Measurements from ENCODE around the gene FARP2.

FARP2 gene

DNA sequence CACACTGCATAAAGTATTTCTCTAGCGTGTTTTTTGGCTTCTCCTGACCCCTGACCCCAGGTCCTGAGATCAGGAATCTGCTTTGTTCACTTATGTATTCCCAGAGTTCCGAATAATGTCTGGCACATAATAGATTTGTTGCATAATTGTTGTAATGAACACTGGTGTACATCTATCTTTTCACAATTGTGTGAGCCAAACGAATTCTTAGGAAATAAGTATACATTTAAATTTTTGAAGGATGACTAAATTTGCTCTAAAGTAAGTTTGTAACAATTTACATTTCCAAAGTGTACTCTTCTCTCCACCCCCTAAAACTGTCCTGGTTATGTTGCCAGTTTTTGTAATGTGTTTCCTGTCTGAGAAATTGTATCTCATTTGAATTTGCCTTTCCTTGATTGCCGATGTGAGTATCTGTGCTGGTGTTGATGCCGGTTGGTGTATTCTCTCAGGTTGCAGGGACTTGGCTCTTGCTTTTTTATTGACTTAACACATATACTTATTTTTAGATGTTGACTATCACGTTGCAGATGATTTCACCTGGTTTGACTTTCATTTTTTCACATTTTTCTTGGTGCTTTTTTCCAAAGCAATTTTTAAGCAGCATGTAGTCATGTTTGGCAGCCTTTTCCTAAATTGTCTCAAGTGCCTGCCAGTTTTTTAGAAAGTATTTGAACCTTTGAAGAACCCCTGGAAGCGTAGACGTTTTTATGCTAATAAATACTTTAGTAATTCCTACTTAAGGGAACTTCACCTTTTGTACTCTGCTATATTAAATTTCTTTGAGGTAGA is 16.1 kb upstream of the FARP2 start:
- DNase-seq (ENCODE audit: low spot score) = no peak
- in situ Hi-C loops (cut with MboI; ENCODE audit: low sequenced_read_pairs, unreplicated experiment) = no loop called here
- TF ChIP-seq, protein P1, sequence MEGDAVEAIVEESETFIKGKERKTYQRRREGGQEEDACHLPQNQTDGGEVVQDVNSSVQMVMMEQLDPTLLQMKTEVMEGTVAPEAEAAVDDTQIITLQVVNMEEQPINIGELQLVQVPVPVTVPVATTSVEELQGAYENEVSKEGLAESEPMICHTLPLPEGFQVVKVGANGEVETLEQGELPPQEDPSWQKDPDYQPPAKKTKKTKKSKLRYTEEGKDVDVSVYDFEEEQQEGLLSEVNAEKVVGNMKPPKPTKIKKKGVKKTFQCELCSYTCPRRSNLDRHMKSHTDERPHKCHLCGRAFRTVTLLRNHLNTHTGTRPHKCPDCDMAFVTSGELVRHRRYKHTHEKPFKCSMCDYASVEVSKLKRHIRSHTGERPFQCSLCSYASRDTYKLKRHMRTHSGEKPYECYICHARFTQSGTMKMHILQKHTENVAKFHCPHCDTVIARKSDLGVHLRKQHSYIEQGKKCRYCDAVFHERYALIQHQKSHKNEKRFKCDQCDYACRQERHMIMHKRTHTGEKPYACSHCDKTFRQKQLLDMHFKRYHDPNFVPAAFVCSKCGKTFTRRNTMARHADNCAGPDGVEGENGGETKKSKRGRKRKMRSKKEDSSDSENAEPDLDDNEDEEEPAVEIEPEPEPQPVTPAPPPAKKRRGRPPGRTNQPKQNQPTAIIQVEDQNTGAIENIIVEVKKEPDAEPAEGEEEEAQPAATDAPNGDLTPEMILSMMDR (IDR thresholded peaks at IDR 0.05; ENCODE audit: borderline replicate concordance, control extremely low read depth, extremely low read depth, insufficient read depth, missing control alignments) = no peak

DNA sequence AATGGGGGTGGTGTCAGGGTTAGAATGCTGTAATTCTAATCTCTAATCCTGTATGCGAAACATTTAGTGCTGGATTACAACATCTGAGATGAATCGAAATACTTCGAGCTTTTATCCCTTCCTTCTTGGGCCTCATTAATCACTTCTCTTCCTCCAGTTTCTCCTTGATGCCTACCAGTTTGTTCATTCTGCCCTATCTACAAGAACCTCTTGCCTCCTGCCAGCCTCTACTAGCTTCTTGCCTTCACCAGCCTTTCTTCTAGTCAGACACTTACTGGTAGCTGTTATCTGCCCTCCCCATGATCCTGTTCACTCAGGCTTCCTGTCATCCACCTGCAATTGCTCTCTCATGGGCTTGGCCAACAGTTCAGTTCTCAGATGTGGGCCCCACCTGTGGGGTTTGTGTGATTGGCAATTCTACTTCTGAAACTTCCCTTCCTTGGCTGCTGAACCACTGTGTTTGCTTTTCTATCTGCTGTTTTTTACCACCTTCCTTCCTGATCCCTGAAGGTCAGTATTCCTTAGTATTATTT is 15.4 kb upstream of the FARP2 start:
- no peak for DNase-seq (ENCODE audit: low spot score)
- in situ Hi-C loops (cut with MboI; ENCODE audit: low sequenced_read_pairs, unreplicated experiment) = no loop called here
- TF ChIP-seq, protein P1 (IDR thresholded peaks at IDR 0.05; ENCODE audit: borderline replicate concordance, control extremely low read depth, extremely low read depth, insufficient read depth, missing control alignments) = no peak

DNA sequence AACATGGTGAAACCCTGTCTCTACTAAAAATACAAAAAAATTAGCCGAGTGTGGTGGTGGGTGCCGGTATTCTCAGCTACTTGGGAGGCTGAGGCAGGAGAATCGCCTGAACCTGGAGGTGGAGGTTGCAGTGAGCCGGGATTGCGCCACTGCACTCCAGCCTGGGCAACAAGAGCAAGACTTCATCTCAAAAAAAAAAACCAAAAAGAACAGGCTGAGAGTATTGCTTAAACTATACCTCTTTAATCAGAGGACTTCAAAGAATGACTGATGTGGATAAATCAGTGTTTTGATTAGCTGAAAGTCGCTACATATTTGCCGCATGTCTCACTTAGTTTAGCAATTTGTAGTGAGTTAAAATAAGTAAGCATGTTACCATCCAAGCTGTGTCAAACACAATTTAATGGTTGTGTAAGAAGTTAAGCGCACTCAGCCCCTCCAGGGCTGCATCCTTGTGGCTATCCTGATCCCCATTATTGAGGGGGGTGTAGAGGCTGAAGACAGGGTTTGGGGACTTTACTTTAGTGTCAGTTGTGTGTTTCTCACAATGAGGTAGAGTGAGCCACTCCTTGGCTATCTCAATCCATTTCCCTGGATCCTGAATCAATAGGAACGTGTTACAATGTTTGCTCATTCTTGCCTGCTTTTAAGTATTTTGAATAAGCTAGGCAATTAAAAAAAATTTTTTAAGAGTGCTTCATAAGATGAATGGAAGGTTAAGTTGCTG is 11.0 kb upstream of the FARP2 start:
- in situ Hi-C loops (cut with MboI; ENCODE audit: low sequenced_read_pairs, unreplicated experiment) = no loop called here
- DNase-seq (ENCODE audit: low spot score) = no peak
- TF ChIP-seq, protein P1 (IDR thresholded peaks at IDR 0.05; ENCODE audit: borderline replicate concordance, control extremely low read depth, extremely low read depth, insufficient read depth, missing control alignments) = no peak

DNA sequence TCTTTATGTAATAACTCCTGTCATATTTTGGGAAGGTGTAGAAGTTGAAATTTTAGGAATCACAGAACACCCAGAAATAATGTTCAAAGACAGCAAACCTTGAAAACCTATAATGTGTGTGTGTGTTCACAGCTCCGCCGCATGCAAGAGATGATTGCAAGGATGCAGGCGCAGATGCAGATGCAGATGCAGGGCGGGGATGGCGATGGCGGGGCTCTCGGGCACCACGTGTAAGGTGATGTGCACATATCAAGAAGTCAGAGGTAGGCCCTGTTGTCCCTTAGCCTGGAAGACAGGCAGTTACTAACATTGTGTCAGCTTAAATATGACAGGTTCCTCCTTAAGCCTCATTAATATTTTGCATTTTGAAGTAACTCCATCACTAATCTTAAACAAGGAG is 6.1 kb upstream of the FARP2 start:
- DNase-seq (ENCODE audit: low spot score) = no peak
- TF ChIP-seq, protein P1 (IDR thresholded peaks at IDR 0.05; ENCODE audit: borderline replicate concordance, control extremely low read depth, extremely low read depth, insufficient read depth, missing control alignments) = no peak
- in situ Hi-C loops (cut with MboI; ENCODE audit: low sequenced_read_pairs, unreplicated experiment) = no loop called here

DNA sequence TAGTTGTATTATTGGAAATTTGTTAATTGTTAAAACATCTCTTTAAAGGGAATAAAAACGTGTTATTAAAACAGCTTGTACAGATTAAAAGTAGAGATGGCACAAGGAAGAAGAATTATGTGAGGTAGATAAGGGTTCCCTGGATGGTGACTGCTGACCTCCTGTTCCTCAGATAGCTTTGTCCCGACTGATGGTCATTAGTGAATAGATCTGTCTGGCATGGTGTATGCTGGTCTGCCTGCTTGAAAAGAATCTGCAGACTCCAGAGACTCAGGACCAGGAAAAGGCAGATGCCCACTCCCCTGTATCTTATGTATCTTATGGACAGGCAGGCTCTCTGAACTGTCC is 5.6 kb upstream of the FARP2 start:
- in situ Hi-C loops (cut with MboI; ENCODE audit: low sequenced_read_pairs, unreplicated experiment) = no loop called here
- TF ChIP-seq, protein P1 (IDR thresholded peaks at IDR 0.05; ENCODE audit: borderline replicate concordance, control extremely low read depth, extremely low read depth, insufficient read depth, missing control alignments) = no peak
- no peak for DNase-seq (ENCODE audit: low spot score)

DNA sequence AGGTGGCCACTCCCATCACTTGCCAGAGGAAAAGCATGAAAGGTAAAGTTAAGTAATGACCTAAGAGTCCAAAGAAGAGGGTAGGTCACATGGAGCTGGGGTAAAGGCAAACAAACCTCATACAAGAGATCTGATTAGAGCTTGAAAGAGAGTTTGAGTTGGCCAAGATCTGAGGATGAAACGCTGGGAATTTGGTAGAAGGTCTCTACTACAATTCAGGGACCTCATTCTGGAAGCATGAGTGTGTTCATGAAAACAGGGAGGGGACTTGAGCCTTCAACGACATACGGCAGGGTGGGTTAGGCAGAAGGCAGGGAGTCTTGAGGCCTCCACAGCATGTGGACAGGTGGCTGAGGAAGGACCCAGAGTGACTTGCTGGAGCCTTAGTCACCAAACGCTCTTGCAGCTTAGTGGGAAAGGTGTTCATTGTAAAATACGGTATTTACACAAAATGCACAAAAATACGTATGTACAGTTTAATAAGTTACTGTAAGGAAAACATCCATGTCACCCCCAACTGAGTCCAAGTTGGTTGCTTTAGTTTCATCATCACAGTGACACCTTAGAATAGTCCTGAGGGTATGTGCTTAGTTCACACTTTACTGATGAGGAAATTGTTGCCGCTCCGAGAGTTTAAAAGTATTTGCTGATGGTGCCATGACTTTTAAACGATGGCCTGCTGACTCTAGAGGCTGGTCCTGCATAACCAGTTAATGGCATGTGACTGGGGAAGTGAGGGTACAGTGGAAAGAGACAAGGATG is 5.0 kb upstream of the FARP2 start:
- in situ Hi-C loops (cut with MboI; ENCODE audit: low sequenced_read_pairs, unreplicated experiment) = no loop called here
- DNase-seq (ENCODE audit: low spot score) = no peak
- TF ChIP-seq, protein P1 (IDR thresholded peaks at IDR 0.05; ENCODE audit: borderline replicate concordance, control extremely low read depth, extremely low read depth, insufficient read depth, missing control alignments) = no peak
